ENCODE measurements around the gene DMD.

DNA sequence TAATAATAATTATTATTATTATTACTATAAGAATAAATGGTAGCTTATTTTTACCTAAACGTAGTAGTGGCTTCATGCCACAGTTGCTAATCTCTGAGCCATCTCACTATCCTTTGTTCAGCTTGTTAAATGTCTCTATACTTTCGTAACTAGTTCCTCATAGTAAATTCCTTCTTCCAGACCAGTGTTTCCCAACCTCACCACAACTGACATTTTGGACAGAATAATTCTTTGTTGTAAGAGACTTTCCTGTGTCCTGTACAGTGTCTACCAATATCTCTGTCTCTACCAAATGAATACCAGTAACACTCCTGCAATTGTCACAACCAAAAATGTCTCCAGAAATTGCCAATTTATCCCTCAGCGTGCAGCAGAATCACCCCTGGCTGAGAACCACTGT is 1040.9 kb downstream of the DMD start:
- TF ChIP-seq, protein P1, sequence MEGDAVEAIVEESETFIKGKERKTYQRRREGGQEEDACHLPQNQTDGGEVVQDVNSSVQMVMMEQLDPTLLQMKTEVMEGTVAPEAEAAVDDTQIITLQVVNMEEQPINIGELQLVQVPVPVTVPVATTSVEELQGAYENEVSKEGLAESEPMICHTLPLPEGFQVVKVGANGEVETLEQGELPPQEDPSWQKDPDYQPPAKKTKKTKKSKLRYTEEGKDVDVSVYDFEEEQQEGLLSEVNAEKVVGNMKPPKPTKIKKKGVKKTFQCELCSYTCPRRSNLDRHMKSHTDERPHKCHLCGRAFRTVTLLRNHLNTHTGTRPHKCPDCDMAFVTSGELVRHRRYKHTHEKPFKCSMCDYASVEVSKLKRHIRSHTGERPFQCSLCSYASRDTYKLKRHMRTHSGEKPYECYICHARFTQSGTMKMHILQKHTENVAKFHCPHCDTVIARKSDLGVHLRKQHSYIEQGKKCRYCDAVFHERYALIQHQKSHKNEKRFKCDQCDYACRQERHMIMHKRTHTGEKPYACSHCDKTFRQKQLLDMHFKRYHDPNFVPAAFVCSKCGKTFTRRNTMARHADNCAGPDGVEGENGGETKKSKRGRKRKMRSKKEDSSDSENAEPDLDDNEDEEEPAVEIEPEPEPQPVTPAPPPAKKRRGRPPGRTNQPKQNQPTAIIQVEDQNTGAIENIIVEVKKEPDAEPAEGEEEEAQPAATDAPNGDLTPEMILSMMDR (conservative IDR thresholded peaks at IDR 0.05 in 1 of 2, IDR thresholded peaks at IDR 0.05 in 1 of 2; ENCODE audit: low read depth in 1 of 2, low read length in 2 of 2) = no peak
- TF ChIP-seq EZH2 (IDR thresholded peaks at IDR 0.05; ENCODE audit: low read length, missing control alignments) = no peak
